Measurements from ENCODE around the gene CCDC83. TPM values are rescaled to one million over a fixed set of nuclear protein-coding genes. Genes with fewer than 3 reads are reported as not detected.

Gene CCDC83
- total RNA-seq, 1 experiment from 2014 or later: not detected

DNA sequence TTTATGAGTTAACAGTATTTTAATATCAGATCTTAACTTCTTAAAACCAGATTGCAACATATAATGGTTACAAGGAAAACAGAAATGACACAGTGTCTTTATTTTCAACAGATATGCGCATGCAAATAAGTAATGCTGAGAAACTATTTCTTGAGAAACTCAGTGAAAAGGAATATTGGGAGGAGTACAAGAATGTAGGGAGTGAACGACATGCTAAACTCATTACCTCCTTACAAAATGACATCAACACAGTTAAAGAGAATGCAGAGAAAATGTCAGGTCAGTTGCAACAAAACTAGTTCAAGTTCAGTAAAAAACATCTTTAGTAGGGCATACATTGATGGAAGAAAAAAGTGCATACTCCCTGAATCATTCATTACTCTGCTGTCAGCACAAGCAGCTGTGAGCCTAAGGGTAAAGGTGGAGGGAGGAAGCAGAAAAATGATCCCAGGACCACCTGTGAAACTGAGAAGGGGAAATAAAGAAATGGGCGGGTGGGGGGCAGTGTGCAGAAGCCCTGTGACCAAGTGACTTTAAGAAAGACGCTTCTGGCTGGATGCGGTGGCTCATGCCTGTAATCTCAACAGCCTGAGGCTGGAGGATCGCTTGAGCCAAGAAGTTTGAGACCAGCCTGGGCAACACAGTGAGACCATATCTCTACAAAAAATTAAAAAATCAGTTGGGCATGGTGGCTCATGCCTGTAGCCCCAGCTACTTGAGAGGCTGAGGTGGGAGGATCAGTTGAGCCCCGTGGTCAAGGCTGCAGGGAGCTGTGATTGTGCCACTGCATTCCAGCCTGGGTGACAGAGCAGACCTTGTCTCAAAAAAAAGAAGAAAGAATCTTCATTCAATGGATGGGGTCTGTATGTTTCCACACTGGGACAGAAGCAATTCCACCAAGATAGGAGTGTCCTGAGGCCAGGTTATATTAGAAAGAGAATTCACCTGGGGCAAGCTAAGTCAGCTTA, 31.2 kb downstream of the CCDC83 start:
- H3K27me3 Mint-ChIP-seq (ENCODE audit: low read depth): no peaks in the 10 kb centered on the region
- H4K91ac ChIP-seq (ENCODE audit: insufficient read length, low read depth, low read length): no peak overlapping the region
- no peaks in the 10 kb centered on the region for H3K79me2 ChIP-seq (ENCODE audit: insufficient read depth, low read length)

More for the DNA sequence above, 31.2 kb downstream of the CCDC83 start:
- H3K18ac ChIP-seq (ENCODE audit: insufficient read length, low read depth, low read length): no peak overlapping the region
- no peak overlapping the region for H3T11ph ChIP-seq (ENCODE audit: low read length)
- no peak overlapping the region for H3K23ac ChIP-seq (ENCODE audit: insufficient read length, low read depth, low read length)
- H3K4me1 ChIP-seq (ENCODE audit: insufficient read depth, low read length): peaks cover 6% of the 10 kb centered on the region; the same call in 1 of the 2 replicates
- no peak overlapping the region for H2AK5ac ChIP-seq (ENCODE audit: insufficient read length, low read length)
- H3K9ac ChIP-seq (ENCODE audit: extremely low read depth, insufficient read length, low read length): no peak overlapping the region
- H3K9me3 ChIP-seq (ENCODE audit: control insufficient read depth, low read depth, low read length): no peaks in the 10 kb centered on the region
- no peak overlapping the region for H2BK5ac ChIP-seq (ENCODE audit: insufficient read length, low read length)
- H3K4me2 ChIP-seq (ENCODE audit: insufficient read depth, insufficient read length, low read length): no peak overlapping the region
- no peak overlapping the region for H3K27ac ChIP-seq (ENCODE audit: insufficient read length, low read depth, low read length)
- DNase-seq: no peak
- Mint-ChIP-seq H3K27ac (no peak overlapping the region), H3K4me3 (no peak overlapping the region), H3K4me1 (peaks cover 8 to 12% of the 10 kb centered on the region in 2 experiments), H3K9me3 (no peaks in the 10 kb centered on the region), H3K36me3 (ENCODE audit: insufficient read depth in 1 of 3, low read depth in 3 of 3) (no peaks in the 10 kb centered on the region)
- no peak overlapping the region for H3K4ac ChIP-seq (ENCODE audit: low read depth, low read length)
- H3K56ac ChIP-seq (ENCODE audit: insufficient read length, low read depth, low read length): no peak overlapping the region
- H4K20me1 ChIP-seq (ENCODE audit: control insufficient read depth, insufficient read depth, insufficient read length): no peaks in the 10 kb centered on the region
- no peak overlapping the region for H3K14ac ChIP-seq (ENCODE audit: insufficient read depth, low read length)
- no peak overlapping the region for H2BK15ac ChIP-seq (ENCODE audit: low read depth, low read length)
- H3K79me1 ChIP-seq (ENCODE audit: insufficient read depth, low read depth, low read length, poor library complexity, severe bottlenecking): no peaks in the 10 kb centered on the region
- no peaks in the 10 kb centered on the region for H3K23me2 ChIP-seq (ENCODE audit: insufficient read length, low read depth, low read length, poor library complexity, severe bottlenecking)
- H2AFZ ChIP-seq (ENCODE audit: low read length): no peak overlapping the region
- H2BK120ac ChIP-seq (ENCODE audit: low read depth, low read length, poor library complexity, severe bottlenecking): no peak overlapping the region
- H3K27me3 ChIP-seq (ENCODE audit: insufficient read depth, low read length): no peaks in the 10 kb centered on the region
- H4K8ac ChIP-seq (replicated peaks; ENCODE audit: insufficient read length, low read depth, low read length): no peak overlapping the region
- TF ChIP-seq, protein P1, sequence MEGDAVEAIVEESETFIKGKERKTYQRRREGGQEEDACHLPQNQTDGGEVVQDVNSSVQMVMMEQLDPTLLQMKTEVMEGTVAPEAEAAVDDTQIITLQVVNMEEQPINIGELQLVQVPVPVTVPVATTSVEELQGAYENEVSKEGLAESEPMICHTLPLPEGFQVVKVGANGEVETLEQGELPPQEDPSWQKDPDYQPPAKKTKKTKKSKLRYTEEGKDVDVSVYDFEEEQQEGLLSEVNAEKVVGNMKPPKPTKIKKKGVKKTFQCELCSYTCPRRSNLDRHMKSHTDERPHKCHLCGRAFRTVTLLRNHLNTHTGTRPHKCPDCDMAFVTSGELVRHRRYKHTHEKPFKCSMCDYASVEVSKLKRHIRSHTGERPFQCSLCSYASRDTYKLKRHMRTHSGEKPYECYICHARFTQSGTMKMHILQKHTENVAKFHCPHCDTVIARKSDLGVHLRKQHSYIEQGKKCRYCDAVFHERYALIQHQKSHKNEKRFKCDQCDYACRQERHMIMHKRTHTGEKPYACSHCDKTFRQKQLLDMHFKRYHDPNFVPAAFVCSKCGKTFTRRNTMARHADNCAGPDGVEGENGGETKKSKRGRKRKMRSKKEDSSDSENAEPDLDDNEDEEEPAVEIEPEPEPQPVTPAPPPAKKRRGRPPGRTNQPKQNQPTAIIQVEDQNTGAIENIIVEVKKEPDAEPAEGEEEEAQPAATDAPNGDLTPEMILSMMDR (conservative IDR thresholded peaks at IDR 0.05): no peak
- H2BK20ac ChIP-seq (ENCODE audit: low read depth, low read length, poor library complexity, severe bottlenecking): no peak overlapping the region
- no CpG with 5 or more reads among the region's 7 CpGs for WGBS (ENCODE audit: extremely low coverage, insufficient read length, low lambda C conversion rate)
- H4K5ac ChIP-seq (ENCODE audit: insufficient read length, low read depth, low read length): no peak overlapping the region
- no peak overlapping the region for H2BK12ac ChIP-seq (ENCODE audit: insufficient read length, low read depth, low read length)

Data from H9 (cell line).